Uterus (tissue), 2 donors: ENCODE results near the gene CIITA.

ENCODE experiments used
- POLR2A ChIP-seq, 2 donors: fragments of 450-650 bp; IDR thresholded peaks; one replicate each; pipeline ENCODE4 v1.6.1; 2016; ENCODE audit warnings: antibody characterized with exemption in 2 of 2, mild to moderate bottlenecking in 1 of 2, moderate library complexity in 1 of 2
- TF ChIP-seq, protein P1 (sequence below), 4 experiments: fragments of 200-600 bp in 2 of 4; fragments of 450-650 bp in 2 of 4; sonication (generic) in 2 of 4; IDR thresholded peaks; one replicate each; pipeline ENCODE4 v1.5.1; 2016 to 2019; ENCODE audit warnings: antibody characterized with exemption in 4 of 4, mild to moderate bottlenecking in 2 of 4, moderate library complexity in 1 of 4

- TF ChIP-seq, protein P1, sequence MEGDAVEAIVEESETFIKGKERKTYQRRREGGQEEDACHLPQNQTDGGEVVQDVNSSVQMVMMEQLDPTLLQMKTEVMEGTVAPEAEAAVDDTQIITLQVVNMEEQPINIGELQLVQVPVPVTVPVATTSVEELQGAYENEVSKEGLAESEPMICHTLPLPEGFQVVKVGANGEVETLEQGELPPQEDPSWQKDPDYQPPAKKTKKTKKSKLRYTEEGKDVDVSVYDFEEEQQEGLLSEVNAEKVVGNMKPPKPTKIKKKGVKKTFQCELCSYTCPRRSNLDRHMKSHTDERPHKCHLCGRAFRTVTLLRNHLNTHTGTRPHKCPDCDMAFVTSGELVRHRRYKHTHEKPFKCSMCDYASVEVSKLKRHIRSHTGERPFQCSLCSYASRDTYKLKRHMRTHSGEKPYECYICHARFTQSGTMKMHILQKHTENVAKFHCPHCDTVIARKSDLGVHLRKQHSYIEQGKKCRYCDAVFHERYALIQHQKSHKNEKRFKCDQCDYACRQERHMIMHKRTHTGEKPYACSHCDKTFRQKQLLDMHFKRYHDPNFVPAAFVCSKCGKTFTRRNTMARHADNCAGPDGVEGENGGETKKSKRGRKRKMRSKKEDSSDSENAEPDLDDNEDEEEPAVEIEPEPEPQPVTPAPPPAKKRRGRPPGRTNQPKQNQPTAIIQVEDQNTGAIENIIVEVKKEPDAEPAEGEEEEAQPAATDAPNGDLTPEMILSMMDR (IDR thresholded peaks at IDR 0.05), result no peak
- no peak for TF ChIP-seq POLR2A (IDR thresholded peaks at IDR 0.05)
Measured at GRCh38 chr16:10849736-10850477, 27.1 kb upstream of the CIITA start.
